Esophagus mucosa (tissue), 1 donor: ENCODE results near the gene GPR18. TPM values are rescaled to one million over a fixed set of nuclear protein-coding genes. Genes with fewer than 3 reads are reported as not detected.

Source experiments
- ATAC-seq: fragments of 200-7000 bp; cut with Tn5 transposase; one replicate; pipeline ENCODE4 v1.9.1; 2020
- total RNA-seq: library from RNA; stranded (reverse); gene quantifications from one replicate; pipeline ENCODE4 v1.2.4, GENCODE V29; 2023
- donor health status: DM: yes; HTN: yes; CAD: no.

Gene GPR18
- total RNA-seq, 1 donor from 2014 or later = not detected

GRCh38 chr13:99206226-99206625 lies 52.0 kb downstream of the GPR18 start:
- ATAC-seq = no peak

GRCh38 chr13:99205621-99206220 lies 52.5 kb downstream of the GPR18 start:
- no peak for ATAC-seq

Other genes starting within 250 kb of the GPR18 start
- gene UBAC2, start 57.5 kb downstream of the GPR18 start, total RNA-seq = 59.4 TPM
- gene GPR183, start 49.0 kb upstream of the GPR18 start, total RNA-seq = 0.76 TPM
- gene TM9SF2, start 243.1 kb upstream of the GPR18 start, total RNA-seq = 57.5 TPM